GM19438 (cell line): ENCODE results near the gene DNAJC15.
"Not testable (repeated sequence)": the region's sequence is repeated elsewhere in the genome, so short reads cannot be mapped to it uniquely, and the experiment has no call there.

Source experiments
- ATAC-seq: cut with Tn5 transposase; IDR thresholded peaks from one replicate; pipeline ENCODE4 v1.9.1; 2021; ENCODE audit warnings: low read depth; ENCODE audit not compliant: unreplicated experiment

Gene DNAJC15

GRCh38 chr13:43042410-43042921 is 19.1 kb downstream of the DNAJC15 start:
- no peak for ATAC-seq

DNA sequence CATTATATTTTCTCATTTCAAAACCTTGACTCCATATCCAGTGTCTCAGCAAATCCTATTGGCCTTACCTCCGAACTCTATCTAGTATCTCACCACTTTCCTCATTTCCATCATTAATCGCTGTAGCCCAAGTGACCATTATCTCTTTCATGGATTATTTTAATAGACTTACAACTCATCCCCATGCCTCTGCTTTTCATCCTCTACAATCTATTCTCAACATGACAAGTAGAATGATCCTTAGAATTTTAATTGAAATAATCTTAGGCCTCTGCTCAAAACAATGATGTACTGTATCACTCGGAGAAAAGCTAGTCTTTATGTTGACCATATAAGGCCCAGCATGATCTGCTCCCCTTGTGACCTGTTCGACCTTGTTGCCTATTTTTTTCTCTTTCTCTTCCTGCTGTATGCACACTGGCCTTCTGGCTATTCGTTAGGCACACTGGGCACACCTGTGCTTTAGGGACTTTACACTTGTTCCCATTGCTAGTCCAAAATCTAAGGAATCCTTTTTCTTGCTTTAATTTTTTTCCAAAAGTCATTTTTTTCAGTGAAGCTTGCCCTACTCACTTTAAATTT is 21.4 kb downstream of the DNAJC15 start:
- ATAC-seq: peak; percentile 30

- not testable (repeated sequence) for ATAC-seq
Observed at GRCh38 chr13:43045302-43045773, 22.0 kb downstream of the DNAJC15 start.

DNA sequence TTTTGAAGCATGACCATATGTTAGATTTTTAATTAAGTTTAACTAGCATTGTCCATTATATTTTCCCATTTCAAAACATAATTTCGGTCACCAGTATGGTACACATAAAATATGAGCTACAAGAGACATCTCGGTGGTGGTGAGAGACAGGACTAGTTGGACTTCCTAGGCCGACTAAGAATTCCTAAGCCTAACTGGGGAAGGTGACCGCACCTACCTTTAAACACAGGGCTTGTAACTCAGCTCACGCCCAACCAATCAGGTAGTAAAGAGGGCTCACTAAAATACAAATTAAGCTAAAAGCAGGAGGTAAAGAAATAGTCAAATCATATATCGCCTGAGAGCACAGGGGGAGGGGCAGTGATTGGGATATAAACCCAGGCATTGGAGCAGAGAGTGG is 22.9 kb downstream of the DNAJC15 start:
- ATAC-seq: no peak

DNA sequence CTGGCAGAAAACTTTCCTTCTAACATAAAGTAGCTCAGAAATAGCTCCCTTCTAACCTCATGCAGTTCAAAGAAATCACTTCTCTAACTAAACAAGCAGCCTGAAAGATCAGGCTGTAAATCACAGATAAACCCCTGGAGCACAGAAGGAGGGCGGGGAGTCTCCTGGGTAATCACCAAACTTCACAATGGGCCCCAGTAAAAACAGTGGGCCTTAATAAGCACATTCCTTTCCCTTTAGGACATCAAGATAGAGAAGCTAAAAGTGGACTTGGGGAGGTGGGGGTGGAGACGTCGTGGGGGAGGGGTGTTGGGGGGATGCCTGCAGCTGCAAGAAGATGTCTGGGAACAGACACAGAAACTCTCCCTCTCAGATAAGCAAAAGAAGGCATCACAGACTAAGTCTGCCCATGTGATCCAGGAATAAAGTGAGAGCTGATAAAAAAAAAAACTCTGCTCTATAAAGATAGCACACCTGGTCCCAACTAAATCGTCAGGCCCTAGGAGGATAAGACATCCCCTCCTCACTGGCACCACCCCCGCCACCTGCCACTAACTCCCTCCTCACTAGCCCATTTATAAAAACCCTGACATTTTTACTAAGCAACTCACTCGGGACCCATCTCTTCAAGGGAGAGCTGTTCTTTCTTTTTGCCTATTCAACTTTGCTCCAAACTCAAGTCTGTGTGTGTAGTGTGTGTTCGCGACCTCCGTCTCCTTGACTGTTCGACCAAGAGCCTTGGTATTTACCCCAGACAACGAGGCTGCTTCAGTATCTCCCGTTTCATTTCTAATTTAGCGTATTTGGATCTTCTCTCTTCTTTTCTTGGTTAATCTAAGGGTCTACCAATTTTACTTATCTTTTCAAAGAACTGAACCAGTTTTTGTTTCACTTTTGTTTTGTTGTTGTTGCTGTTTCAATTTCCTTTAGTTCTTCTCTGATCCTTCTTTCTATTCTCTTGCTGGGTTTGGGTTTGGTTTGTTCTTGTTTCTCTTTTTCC is 31.7 kb downstream of the DNAJC15 start:
- peak; percentile 57 for ATAC-seq

DNA sequence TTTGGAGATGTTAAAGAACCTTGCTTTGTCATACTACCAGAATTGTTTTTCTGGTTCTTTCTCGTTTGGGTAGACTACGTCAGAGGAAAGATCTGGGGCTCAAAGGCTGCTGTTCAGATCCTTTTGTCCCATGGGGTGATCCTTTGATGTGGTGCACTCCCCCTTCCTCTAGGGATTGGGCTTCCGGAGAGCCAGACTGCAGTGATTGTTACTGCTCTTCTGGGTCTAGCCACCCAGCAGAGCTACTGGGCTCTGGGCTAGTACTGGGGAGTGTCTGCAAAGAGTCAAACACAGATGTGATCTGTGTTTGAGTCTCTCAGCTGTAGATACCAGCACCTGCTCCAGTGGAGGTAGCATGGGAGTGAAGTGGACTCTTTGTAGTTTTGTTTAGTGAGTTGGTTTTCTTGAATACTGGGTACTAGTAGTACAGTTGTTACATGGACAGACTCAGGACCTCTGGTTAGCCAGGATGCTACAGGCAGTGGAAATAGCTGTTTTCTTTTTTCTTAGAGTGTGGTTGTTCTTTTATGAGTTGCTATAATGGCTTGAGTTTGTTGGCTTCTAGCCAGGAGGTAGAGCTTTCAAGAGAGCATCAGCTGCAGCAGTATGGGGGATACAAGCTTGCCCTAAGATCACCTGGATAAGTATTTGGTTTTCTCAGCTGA is 34.4 kb downstream of the DNAJC15 start:
- ATAC-seq: no peak

DNA sequence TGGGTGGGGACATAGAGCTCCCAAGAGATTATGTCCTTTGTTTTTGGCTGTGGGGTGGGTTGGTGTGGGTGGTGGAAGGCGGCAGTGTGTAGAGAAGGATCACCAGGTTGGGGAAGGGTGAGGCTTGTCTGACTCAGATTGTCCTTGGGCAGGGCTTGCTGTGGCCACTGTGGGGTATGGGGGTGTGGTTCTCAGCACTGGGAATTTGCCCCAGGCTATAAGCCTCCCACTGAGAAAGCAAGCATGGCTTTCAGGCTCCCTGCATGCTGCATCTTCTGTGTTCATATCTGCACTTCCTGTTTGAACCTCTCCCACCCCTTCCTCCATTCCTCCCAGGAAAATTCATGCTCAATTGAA is 34.9 kb downstream of the DNAJC15 start:
- no peak for ATAC-seq

DNA sequence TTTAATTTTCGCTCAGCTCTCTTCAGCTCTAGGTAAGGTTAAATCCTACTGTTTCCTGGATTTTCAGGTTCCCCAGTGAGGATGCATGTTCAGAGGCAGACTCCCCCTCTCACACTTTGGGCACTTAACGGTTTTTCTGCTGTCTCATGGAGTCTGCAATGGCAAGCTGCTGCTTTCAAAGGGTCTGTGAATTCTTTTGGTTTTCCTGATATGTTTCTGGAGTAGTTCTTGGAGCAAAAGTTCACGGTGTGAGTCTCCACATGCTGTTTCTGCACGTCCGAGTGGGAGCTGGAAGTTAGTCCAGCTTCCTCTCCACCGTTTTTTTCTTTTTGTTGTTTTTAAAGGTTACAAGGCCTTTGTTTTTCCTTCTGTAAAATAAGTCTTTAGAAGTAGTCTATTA is 35.4 kb downstream of the DNAJC15 start:
- no peak for ATAC-seq

DNA sequence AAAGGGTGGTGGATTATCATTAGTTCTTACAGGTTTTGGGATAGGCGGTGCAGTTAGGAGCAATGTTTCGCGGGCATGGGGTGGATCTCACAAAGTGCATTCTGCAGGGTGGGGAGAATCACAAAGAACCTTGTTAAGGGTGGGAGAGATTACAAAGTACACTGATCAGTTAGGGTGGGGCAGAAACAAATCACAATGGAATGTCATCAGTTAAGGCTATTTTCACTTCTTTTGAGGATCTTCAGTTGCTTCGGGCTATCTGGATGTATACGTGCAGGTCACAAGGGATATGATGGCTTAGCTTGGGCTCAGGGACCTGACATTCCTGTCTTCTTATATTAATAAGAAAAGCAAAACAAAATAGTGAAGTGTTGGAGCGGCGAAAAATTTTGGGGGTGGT is 36.4 kb downstream of the DNAJC15 start:
- ATAC-seq: not testable (repeated sequence)

- ATAC-seq: not testable (repeated sequence)
Observed at GRCh38 chr13:43060806-43061205, 37.4 kb downstream of the DNAJC15 start.

DNA sequence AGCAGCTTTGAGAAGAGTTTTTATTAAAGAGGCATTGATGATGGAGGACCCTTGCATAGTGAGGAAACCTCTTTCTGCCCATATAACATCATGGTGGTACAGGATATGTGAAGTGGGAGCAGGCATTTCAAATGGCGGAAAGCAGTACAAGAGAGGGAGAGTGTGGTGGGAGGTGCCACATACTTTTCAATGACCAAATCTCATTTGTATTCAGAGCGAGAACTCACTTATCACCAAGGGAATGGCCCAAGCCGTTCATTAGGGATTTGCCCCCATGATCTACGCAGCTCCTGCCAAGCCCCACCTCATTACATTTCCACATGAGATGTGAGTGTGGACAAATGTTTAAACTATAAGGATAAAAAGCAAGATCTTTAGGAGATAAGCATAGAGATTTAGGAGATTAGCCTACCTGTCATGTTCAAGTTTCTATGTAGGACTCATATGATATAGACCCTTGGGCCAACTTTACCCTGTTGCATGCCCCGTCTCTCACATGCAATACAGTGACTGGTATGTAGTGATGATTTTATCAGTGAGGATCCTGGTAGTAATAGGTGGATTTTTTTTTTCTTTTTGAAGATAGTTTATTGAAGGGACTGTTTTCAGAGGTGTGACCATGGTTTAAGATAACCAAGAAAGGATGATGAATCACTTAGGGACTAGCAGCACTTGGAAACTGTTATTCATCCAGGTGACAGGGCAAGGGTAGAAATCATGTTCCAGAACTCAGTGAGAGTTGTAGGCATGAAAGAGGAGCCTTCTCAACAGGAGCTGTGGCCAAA is 38.3 kb downstream of the DNAJC15 start:
- ATAC-seq: no peak

DNA sequence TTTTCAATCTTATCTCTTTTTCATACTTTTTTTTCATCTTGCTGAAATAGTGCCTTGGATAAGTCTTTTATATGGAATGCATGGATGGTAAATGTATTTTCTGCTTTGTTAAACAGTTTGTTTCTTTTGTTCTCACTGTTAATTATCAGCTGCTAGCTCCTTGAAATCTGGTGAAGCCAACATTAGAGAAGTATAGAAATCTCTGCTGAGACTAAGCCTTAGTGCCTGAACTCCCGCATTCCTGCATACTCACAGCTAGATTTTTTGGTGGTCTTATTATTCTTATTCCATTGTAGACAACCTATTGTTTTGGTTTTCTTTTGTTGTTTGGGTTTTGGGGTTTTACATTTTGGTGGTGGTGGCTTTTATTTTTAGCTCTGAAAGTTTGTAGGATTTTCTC is 48.4 kb downstream of the DNAJC15 start:
- ATAC-seq: no peak

GRCh38 chr13:43072394-43072793 is 49.0 kb downstream of the DNAJC15 start:
- no peak for ATAC-seq

- peak; percentile 72 for ATAC-seq
Observed at GRCh38 chr13:43074824-43075510, 51.6 kb downstream of the DNAJC15 start.

- not testable (repeated sequence) for ATAC-seq
Observed at GRCh38 chr13:43075511-43075902, 52.1 kb downstream of the DNAJC15 start.

- ATAC-seq: no peak
Observed at GRCh38 chr13:43077046-43077445, 53.7 kb downstream of the DNAJC15 start.

DNA sequence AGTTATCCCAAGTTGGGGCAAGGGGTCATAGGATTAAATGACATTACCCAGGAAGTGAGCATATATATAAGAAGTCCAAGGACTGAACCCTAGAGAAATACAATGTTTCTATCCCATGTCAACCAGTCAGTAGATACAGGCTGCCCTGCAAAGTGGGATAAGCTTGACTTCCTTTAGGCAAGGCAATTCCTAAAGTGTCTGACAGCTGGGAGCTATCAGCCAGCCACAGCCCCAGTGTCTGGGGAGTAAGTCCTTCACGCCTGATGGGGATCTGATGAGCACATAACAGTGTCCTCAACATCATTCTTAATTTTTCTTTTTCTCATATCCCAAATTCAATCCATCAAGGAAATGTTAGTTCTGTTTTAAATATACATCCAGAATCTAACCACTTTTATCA is 54.1 kb downstream of the DNAJC15 start:
- ATAC-seq: no peak

DNA sequence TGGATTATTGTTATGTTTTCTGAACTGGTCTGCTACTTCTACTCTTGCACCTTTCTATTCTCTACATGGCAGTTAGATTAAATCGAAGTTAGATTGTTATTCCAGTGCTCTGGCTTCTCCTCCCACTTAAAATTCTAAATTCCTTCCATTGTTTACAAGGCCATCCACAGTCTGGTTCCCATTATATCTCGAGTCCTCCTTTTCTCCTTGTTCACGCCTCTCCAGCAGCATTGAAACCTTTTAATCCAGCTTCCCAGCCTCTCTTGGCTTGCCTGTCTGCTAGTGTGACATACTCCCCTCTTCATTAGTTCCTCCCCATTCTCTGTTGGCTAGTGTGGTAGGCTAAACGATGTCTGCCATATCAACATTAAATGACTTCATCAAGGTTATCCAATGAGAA is 54.5 kb downstream of the DNAJC15 start:
- ATAC-seq: no peak

DNA sequence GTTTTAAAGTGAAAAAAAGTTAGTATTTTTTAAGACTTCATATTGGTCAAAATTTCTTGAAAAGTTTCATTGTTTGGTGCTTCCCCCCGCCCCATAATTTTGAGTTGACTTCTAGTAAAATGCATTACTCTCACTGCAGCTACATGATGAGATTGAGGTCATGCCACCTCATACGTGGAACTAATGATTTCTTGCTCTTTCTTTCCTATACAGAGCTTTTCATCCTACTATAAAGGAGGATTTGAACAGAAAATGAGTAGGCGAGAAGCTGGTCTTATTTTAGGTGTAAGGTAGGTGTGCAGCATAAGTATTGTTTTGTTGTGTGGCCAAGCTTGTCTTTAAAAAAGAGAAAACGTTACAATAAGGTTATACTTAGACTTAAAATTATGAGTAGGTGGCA is 55.0 kb downstream of the DNAJC15 start:
- no peak for ATAC-seq
